KBM-7 (cell line): ENCODE results near the gene DMXL1.
A peak's percentile ranks its signal among the peaks of the same experiment; 100 is the strongest.

Experiments
- DNase-seq: peaks from one replicate; pipeline ENCODE4 v3.0.0-alpha.2; 2015
- in situ Hi-C: fragments of 300-500 bp; cut with MboI; formaldehyde crosslinking; loops from 2 replicates; pipeline ENCODE4 v1.14.3; 2020; ENCODE audit warnings: low sequenced_read_pairs, low pct_unique_long_range_greater_than_20kb, mixed read lengths

The DMXL1 gene

DNA sequence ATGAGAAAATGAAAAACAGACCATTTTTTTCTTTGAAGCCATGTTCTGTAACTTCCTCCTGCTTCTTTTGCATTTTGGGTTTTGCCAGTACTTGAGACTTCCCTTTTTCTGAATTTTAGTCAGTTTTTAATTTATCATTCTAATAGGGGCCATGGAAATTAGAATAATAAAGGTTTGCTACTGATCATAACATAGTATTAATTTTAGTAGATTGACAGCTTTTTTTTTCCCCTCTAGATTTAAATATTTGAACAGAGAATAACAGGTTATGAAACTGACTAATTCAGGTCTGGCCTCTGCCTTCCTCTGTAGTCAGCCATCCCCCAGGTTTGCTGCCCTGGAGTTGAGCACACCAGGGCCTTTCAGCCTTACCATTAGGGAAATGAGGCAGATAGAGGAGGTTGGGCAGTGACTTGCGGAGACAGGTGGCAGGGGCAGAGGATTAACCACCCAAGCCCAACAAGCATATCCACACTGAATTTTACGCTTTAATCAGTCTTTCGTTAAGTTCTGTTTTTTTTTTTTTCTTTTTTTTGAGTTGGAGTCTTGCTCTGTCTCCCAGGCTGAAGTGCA, 204.8 kb downstream of the DMXL1 start:
- DNase-seq: peak; percentile 69
- in situ Hi-C loops: no loop called here

DNA sequence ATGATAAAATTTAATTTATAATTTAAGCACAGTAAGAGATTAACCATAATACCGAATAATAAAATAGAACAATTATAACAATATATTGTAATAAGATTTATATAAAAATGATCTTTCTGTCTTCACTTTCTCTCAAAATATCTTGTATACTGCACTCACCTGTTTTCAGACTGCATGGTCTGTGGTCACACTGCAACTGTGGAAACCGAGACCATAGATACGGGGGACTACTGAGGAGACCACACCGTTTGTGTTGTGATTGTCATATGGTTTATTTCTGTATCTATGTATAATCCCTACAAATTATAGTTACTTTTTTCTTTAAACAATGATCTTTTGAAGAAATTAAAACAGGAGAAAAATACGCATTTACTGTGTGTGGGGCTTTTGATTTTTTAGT, 206.1 kb downstream of the DMXL1 start:
- DNase-seq: no peak
- in situ Hi-C loops: no loop called here

DNA sequence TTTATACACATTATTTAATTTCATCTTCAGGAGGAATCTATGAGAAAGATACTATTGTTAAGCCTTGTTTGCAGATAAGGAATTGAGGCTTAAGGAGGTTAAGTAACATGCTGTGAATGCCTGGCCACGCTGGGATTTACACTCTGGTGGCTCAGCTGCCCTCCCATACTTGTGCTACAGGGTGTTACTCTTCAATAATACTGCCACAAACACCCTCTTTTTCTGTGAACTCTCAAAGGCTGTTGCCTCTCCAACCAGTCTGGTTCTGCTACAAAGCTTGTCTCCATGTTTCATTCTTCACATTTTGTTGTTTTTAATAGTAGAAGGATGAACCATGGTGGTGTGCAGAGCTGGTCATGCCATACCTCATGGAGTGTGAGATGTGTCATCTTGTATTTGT, 208.2 kb downstream of the DMXL1 start:
- in situ Hi-C loops: no loop called here
- DNase-seq: no peak

DNA sequence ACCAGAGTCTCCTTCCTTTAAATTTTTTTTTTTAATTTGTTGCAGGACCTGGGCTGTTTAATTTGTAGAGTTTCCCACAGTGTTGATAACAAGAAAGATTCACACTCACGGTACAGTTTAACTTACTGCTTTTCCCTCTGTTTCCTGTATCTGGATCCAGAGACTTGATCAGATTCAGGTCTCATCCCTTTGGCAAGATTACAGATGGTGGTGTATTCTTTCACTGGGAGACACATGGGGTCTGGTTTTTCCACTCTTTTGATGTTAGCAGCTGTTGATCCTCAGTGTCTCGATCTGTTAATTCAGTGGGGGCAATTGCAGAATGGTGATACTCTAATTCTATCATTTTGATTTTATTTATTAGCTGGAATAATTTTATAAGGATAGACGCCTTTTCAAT, 209.5 kb downstream of the DMXL1 start:
- DNase-seq: no peak
- in situ Hi-C loops: no loop called here

DNA sequence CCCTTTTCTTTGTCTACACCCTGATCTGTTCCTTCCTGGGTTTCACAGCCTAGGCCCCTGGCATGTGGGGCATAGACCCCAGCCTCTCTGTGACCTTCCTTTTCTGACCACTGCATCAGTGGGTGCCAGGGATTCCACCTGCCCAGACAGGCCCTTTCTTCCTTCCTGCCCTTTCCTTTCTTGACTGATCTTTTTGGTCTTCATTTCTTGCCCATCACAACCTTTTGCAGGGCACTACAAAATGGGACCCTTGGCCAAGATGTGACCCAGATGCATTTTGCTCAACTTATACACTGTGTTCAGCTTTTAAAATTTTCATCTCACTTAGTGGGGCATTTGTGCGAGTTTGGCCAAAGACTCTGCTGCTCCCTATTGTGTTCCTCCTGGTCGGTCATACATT, 211.7 kb downstream of the DMXL1 start:
- in situ Hi-C loops: no loop called here

DNA sequence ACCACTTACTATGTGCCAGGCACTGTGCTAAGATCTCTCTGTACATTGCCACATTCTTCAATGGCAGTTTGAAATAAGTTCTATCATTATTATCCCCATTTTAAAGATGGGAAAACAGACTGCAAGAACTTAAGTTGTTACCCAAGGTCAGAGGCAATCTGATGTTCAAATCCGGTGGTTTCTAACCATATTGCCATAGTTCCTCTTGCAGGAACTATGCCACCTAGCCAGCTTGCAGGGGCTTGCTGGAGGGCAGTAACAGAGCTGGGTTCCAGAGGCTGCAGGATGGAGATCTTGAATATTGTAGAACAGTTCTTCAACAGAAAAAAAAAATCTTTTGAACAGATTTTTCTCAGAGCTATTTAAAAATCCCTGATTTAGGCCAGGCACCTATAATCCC, 213.1 kb downstream of the DMXL1 start:
- in situ Hi-C loops: no loop called here

More for the DNA sequence above, 211.7 kb downstream of the DMXL1 start:
- no peak for DNase-seq

DNA sequence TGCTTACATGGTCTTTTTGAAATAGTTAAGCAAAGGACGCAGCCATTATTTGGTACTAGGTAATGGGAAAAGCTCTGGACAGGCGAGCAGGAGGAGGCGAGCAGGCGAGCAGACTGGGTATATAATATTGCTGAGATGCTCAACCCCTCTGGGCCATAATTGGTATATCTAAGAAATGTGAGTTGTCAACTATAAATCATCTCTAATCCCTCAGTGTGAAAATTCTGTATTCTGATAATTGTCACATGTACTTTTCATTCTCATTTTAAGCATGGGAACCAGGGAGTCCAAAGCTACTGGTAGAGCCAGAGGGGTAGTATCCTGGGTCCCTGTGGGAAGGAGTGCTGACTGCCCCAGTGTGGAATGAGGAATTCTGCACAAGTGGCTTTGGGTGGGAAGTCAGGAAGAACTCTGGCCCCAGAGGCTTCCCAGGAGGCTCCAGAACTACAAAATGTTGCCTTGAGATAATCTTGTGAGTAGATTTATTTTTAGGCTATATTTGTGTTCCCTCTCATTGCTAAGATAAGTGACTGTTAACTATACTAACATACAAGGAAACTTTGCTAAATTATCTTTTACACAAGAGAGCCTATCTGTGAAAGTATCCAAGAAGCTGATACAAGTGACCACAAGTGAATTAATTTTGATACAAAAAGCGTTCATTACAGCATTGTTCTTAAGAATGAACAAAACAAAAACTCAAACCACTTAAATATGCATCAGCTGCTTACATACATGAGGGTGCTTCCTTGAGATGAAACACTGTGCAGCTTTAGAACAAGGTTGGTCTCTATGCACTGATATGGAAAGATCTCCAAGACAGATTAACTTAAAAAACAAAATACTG, 214.4 kb downstream of the DMXL1 start:
- DNase-seq: no peak
- in situ Hi-C loops: no loop called here

More for the DNA sequence above, 213.1 kb downstream of the DMXL1 start:
- DNase-seq: no peak

DNA sequence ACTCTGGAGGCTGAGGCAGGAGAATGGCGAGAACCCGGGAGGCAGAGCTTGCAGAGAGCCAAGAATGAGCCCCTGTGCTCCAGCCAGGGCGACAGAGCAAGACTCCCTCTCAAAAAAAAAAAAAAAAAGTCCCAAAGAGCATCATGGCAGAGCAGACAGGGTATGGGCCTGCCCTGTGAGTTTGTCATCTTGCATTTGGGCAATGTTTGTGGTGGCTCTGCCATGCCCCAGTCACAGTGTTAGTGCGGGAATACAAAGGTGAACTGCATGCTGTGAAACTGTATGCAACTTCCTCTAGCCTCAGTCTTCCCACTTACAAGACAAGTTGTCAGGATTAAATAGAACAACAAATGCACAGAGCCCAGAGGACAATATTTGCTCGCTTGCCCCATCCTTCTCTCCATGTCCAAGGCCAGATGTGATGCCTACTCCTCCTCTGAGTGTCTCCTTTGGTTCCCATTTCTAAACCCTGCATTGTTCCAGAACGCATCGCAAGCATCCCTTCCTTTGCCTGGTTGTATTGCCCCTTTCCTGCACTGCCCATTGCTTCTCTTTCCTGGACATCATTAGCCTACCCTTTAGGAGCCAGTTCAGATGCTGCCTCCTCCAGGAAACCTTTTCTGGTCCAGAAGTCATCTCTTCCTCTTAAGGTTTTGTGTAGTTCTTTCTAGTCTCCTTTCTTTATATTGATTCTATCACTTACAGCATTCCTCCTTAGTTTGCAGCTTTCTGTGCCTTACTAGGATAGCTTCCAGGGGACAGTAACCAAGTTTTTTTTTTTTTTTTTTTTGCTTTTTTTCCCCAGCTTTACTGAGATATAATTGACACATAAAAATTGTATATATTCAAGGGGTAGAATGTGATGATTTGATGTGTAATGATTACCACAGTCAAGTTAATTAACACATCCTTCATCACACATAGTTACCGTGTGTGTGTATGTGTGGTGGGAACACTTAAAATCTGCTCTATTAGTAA, 215.9 kb downstream of the DMXL1 start:
- no peak for DNase-seq
- in situ Hi-C loops: no loop called here

DNA sequence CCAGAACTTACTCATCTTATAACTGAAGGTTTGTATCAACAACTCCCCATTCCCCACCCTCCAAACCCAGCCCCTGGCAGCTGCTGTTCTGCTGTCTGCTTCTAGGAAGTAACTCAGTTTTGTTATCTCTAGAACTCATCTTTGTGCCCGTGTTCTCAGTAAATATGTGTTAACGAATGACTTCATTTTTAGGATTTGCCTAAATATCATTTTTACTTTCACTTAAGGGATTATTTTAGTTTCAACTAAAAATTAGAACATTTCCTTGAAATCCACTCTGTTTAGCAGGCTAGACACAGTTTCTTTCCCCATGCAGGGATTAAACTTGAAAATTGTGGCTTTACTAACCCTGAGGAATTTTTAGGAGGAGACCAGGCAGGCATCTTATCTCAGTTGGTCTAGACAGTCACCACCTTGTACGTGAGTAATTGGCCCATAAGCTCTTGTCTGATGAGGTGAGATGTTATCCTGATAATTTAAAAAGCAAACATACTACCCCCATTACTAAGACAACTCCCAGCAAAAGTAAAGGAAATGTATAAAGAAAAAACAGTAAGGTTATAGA, 216.7 kb downstream of the DMXL1 start:
- in situ Hi-C loops: no loop called here

DNA sequence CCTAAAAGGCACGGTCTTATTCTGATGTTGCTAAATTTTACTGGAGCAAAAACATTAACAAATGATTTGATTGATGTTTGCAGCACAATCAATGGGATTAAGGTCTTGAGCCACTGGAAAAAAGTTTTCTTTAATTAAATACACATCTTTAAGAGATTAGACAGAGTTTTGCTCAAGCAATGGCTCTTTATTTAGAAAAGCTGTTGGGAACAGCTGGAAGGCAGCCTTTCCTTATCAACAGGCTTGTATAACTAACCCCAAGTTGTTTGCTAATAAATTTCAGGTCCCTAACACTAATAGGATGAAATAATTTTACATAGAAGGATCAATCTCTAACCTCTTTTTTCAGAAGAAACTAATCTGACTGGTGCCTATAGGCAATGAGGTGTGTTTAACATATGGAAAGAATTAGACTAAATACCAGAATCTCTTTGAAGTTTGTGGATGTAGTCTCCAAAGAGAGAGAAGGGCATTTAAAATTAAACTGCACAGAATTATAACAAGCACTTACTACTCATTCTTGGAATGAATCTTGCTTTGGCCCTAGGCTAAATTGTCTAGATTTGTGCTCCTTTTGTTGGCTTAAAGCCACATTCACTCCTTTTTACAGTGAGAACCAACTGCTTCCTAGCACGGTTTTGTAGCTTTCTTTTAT, 217.6 kb downstream of the DMXL1 start:
- DNase-seq: no peak
- in situ Hi-C loops: no loop called here

More for the DNA sequence above, 216.7 kb downstream of the DMXL1 start:
- DNase-seq: peak; percentile 35

DNA sequence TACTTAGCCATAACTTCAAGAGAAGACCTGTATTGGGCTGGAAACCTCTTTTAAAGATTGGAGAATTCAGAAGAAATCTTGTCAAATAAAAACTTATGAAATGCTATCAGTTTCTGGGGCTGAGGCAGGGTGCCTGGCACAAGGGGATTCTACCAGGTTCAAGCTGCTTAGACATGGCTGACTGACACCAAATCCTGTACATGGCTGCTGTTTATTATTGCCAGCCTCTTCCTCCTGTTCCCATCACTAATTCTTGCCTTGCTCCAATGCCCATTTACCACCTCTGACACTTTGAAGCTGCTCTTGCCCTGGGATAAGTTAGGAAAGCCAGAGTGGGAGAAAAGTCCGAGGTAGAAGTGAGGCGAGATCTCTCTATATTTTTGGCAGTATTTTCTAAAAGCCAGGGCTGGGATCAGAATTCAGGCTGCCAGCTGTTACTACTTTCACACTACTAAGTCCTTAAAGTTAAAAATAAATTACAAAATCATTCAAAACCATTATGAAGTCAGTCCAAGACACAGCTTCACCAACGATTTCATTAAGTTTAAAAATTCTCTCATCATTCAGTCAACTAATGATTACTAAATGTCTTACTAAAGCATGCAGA, 218.7 kb downstream of the DMXL1 start:
- in situ Hi-C loops: no loop called here
- no peak for DNase-seq

DNA sequence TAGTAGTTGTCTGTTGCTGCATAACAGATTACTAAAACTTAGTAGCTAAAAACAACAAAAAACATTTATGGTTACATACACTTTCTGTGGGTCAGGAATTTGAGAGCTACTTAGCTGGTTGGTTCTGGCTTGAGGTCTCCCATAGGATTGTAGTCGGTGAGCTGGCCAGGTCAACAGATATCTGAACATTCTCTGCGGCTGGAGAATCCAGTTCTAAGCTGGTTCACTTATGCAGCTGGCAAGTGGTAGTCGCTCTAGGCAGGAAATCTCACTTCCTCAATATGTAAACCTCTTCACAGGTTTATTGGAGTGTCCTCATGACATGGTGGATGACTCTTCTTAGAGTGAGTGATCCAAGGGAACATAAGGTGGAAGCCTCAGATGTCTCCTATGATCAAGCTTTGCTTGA, 219.3 kb downstream of the DMXL1 start:
- peak; percentile 65 for DNase-seq
- in situ Hi-C loops: no loop called here

DNA sequence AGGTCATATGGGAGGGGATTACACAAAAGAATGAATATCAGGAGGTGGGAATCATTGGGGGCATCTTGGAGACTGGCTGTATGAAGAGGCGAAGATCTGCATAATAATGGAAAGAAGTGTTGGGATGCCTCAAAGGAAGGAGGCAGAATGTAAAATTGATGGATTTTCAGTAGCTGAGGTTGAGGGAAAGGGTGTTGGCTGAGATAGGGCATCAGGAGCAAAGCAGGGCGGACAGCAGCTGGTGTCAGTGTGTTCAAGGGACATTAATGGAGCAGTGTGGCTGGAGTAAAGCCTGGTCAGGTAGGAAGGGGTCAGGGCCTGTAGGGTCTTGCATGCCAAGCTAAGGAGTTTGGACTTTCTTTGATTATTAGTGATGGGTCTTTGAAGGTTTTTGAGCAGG, 219.7 kb downstream of the DMXL1 start:
- in situ Hi-C loops: no loop called here
- no peak for DNase-seq

DNA sequence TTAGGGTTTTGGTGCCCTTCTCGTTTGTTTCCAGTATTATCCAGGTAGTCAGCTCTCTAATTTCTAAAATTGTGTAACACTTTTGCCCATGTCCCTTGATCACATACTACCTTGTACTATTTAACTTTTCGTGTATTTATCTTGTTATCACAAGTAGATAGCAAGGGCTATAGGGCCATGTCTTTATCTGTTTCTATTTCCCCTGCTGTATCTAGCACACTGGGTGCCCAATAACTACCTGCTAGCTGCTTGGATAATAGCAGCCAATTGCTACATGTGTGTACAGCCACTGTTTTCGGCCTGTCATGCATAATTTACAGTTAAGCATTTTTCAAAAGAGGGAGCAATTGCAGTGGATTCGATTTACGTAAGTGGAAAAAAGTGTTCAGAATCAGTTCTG, 220.2 kb downstream of the DMXL1 start:
- no peak for DNase-seq
- in situ Hi-C loops: no loop called here

DNA sequence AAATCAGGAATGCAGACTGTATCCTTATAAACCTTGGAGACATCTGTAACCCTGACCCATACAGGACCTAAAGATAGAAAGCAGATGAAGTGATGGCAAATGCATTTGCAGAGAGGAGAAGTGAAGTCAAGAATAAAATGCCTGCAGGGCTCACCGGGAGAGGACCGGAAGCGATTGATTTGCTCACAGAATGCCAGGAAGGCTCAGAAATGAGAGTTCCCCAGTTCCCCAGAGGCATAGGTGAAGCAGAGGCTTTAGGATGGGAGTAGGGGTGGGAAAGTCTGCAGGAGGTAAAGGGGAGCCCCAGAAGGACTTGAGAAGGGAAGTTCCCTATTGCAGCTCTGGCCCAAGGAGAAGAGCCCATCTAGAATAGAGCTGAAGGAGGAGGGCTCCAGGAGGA, 221.0 kb downstream of the DMXL1 start:
- in situ Hi-C loops: no loop called here
- DNase-seq: no peak

DNA sequence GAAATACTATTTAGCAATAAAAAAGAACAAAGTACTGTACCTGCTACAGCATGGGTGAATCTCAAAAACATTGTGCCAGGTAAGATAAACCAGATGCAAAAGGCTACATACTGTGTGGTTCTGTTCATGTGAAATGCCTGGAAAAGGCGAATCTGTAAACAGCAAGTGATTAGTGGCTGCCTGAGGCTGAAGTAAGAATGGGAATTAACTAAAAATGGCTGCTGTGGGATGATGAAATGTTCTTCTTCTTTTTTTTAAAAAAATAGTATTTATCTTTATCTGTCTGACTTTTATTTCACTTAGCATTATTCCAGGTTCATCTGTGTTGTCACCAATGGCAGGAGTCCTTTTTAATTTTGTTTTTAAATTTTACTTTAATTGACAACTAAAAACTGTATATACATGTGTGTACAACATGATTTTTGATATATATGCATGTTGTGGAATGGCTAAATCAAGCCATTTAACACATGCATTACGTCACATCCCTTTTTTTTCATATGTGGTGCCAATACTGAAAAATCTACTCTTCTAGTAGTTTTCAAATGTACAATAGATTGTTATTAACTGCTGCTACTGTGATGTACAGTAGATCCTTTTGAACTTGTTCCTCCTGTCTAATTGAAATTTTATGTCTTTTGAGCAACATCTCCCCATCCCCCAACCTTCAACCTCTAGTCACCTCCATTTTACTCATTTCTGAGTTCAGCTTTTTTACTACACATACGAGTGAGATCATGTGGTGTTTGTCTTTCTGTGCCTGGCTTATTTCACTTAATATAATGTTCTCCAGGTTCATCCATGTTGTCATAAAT, 222.0 kb downstream of the DMXL1 start:
- no peak for DNase-seq

DNA sequence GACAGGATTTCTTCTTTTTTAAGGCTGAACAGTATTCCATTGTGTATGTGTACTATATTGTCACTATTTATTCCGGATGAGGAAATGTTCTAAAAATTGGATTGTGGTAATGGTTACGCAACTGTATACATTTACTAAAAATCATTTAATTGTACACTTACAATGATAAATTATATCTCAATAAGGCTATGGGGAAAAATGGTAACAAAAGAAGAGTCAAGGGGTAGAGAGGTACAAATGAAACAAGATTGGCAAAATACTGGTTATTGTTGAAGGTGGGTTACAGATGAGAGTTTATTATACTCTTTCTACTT, 222.6 kb downstream of the DMXL1 start:
- in situ Hi-C loops: no loop called here
- no peak for DNase-seq

More for the DNA sequence above, 222.0 kb downstream of the DMXL1 start:
- in situ Hi-C loops: no loop called here
